ENCODE data around the gene MGRN1. TPM values are rescaled to one million over a fixed set of nuclear protein-coding genes. Genes with fewer than 3 reads are reported as not detected.

The MGRN1 gene
- total and polyA plus RNA-seq, 3 donors from 2014 or later = 34.7 to 91.1 (median 89.7) TPM

- Histone ChIP-seq H3K4me3 (no peak overlapping the region), H3K36me3 (ENCODE audit: low read depth, missing control alignments) (no peaks in the 10 kb centered on the region), H3K27me3 (no peaks in the 10 kb centered on the region), H3K9me3 (no peaks in the 10 kb centered on the region), H3K4me1 (peaks cover 33% of the 10 kb centered on the region), H3K27ac (peak overlapping the region; percentile 73 to 82)
- TF ChIP-seq, protein P1, sequence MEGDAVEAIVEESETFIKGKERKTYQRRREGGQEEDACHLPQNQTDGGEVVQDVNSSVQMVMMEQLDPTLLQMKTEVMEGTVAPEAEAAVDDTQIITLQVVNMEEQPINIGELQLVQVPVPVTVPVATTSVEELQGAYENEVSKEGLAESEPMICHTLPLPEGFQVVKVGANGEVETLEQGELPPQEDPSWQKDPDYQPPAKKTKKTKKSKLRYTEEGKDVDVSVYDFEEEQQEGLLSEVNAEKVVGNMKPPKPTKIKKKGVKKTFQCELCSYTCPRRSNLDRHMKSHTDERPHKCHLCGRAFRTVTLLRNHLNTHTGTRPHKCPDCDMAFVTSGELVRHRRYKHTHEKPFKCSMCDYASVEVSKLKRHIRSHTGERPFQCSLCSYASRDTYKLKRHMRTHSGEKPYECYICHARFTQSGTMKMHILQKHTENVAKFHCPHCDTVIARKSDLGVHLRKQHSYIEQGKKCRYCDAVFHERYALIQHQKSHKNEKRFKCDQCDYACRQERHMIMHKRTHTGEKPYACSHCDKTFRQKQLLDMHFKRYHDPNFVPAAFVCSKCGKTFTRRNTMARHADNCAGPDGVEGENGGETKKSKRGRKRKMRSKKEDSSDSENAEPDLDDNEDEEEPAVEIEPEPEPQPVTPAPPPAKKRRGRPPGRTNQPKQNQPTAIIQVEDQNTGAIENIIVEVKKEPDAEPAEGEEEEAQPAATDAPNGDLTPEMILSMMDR (IDR thresholded peaks at IDR 0.05) = no peak
- no peak for TF ChIP-seq POLR2A (IDR thresholded peaks at IDR 0.05)
- no peak for DNase-seq
- 32 to 50% methylated on average over 13 to 23 of the region's 23 CpGs for WGBS, 2 donors
- intact Hi-C loops (cut with DNase I; ENCODE audit: low total_unique reads) = no loop called here
Measured at GRCh38 chr16:4675864-4676786, 51.5 kb downstream of the MGRN1 start.

DNA sequence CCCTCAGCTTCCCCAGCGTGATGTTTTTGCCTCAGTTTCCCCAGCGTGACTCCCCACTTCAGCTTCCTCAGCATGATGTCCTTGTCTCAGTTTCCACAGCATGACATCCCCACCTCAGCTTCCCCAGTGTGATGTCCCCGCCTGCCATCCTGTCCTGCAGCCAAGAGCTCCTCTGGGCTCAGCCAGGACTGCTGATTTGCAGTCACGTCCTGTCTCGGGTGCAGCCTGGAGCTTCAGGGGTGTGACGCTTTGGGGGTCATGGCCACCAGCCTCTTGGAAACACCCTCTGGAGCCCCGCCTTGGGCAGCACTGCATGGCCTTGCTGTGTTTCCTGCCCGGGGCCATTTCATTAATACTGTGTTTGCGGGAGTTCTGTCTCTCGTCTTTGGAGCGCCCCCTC, 52.2 kb downstream of the MGRN1 start:
- TF ChIP-seq, protein P1 (IDR thresholded peaks at IDR 0.05) = no peak
- TF ChIP-seq POLR2A (IDR thresholded peaks at IDR 0.05) = no peak
- Histone ChIP-seq H3K9me3 (no peaks in the 10 kb centered on the region), H3K4me3 (no peak overlapping the region), H3K36me3 (ENCODE audit: low read depth, missing control alignments) (no peaks in the 10 kb centered on the region), H3K27me3 (no peaks in the 10 kb centered on the region), H3K27ac (peak overlapping the region; percentile 73 to 82), H3K4me1 (peaks cover 33% of the 10 kb centered on the region)
- DNase-seq = peak; percentile 67
- intact Hi-C loops (cut with DNase I; ENCODE audit: low total_unique reads) = no loop called here
- 37 to 46% methylated on average over 10 to 11 of the region's 11 CpGs for WGBS, 2 donors

DNA sequence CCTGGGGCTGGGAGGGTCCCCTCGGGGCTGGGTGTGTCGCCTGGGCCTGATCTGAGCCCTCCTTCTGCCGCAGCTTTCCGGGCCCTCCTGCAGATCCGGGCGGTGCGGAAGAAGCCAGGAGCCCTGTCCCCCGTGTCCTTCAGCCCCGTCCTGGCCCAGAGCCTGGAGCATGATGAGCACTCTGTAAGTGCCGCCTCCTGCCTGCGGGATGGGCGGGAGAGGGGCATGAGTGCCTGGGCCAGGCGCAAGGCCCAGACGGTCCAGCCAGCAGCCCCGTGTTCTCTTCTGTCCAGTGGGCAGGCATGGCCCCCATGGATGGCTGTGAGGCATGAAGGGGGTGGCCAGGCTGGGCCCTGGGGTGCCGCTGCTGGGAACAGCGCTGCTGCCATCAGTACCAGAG, 52.8 kb downstream of the MGRN1 start:
- Histone ChIP-seq H3K27me3 (no peaks in the 10 kb centered on the region), H3K4me1 (peaks cover 33% of the 10 kb centered on the region), H3K9me3 (no peaks in the 10 kb centered on the region), H3K36me3 (ENCODE audit: low read depth, missing control alignments) (no peaks in the 10 kb centered on the region), H3K27ac (peak overlapping the region; percentile 55 to 82), H3K4me3 (no peak overlapping the region)
- DNase-seq = no peak
- WGBS, 2 donors = 32 to 45% methylated on average over 4 to 17 of the region's 17 CpGs
- intact Hi-C loops (cut with DNase I; ENCODE audit: low total_unique reads) = no loop called here
- TF ChIP-seq POLR2A (IDR thresholded peaks at IDR 0.05) = no peak
- TF ChIP-seq, protein P1 (IDR thresholded peaks at IDR 0.05) = no peak

DNA sequence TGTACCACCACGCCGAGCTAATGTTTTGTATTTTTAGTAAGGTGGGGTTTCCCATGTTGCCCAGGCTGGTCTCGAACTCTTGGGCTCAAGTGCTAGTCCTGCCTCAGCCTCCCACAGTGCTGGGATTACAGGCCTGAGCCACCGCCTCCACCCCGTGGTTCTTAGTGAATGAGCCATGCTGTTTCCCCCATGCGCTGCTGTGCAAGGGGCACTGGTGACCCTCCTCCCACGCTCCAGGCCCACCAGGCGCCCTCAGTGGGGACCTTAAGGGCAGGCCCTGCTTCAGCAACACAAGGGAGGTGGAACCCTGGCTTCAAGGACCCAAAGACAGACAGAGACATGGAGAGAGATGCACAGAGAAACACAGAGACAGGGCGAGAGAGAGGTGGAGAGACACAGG, 53.4 kb downstream of the MGRN1 start:
- Histone ChIP-seq H3K4me1 (peaks cover 33% of the 10 kb centered on the region), H3K4me3 (no peak overlapping the region), H3K27me3 (no peaks in the 10 kb centered on the region), H3K27ac (peak overlapping the region in 1 of 2 donors; percentile 82), H3K9me3 (no peaks in the 10 kb centered on the region), H3K36me3 (ENCODE audit: low read depth, missing control alignments) (no peaks in the 10 kb centered on the region)
- no peak for DNase-seq
- TF ChIP-seq, protein P1 (IDR thresholded peaks at IDR 0.05) = no peak
- TF ChIP-seq POLR2A (IDR thresholded peaks at IDR 0.05) = no peak
- WGBS, 2 donors = 92 to 97% methylated on average over 7 to 9 of the region's 9 CpGs
- intact Hi-C loops (cut with DNase I; ENCODE audit: low total_unique reads) = no loop called here

Data from testis (tissue), 3 donors.